Activated CD8-positive, alpha-beta T cell treated with anti-CD3 and anti-CD28 coated beads, Interleukin-2, amount 10 ng/mL, durations not matched to agents 7 days and 5 days (primary cell): Measurements from ENCODE around the gene EPAS1. TPM values are rescaled to one million over a fixed set of nuclear protein-coding genes. Genes with fewer than 3 reads are reported as not detected.

Source experiments
- ATAC-seq: fragments of 150-1000 bp; cut with Tn5 transposase; one replicate; pipeline ENCODE4 v1.10.0; 2021; ENCODE audit warnings: moderate library complexity
- CTCF ChIA-PET: fragments of 350-600 bp; sonication (Branson Sonifier 250); formaldehyde crosslinking; loops from one replicate; lab custom pipeline; 2021; ENCODE audit warnings: antibody characterized with exemption; lab: Charles Lee
- POLR2A ChIA-PET: fragments of 350-600 bp; sonication (Branson Sonifier 250); formaldehyde crosslinking; loops from one replicate; lab custom pipeline; 2021; ENCODE audit warnings: antibody characterized with exemption; lab: Charles Lee
- DNase-seq: peaks from one replicate; pipeline ENCODE4 v3.0.0-alpha.2; 2020
- H3K27ac Mint-ChIP-seq: one replicate; pipeline ENCODE4 v1.8.0; 2021; ENCODE audit warnings: mild to moderate bottlenecking, mixed read lengths
- H3K27me3 Mint-ChIP-seq: one replicate; pipeline ENCODE4 v1.8.0; 2021; ENCODE audit warnings: low read depth, mixed read lengths
- H3K36me3 Mint-ChIP-seq: one replicate; pipeline ENCODE4 v1.8.0; 2021; ENCODE audit warnings: low read depth, mixed read lengths
- H3K4me1 Mint-ChIP-seq: one replicate; pipeline ENCODE4 v1.8.0; 2021; ENCODE audit warnings: low read depth, mixed read lengths
- H3K4me3 Mint-ChIP-seq: one replicate; pipeline ENCODE4 v1.8.0; 2021; ENCODE audit warnings: mild to moderate bottlenecking, mixed read lengths
- H3K9me3 Mint-ChIP-seq: one replicate; pipeline ENCODE4 v1.8.0; 2022; ENCODE audit warnings: mixed read lengths; ENCODE audit not compliant: insufficient read depth
- total RNA-seq, 2 experiments: library from RNA; stranded (reverse); gene quantifications; one replicate each; pipeline ENCODE4 v1.2.3, GENCODE V29; 2021

Gene EPAS1
- total RNA-seq, 2 experiments from 2014 or later = 12.6 to 16.2 TPM

DNA sequence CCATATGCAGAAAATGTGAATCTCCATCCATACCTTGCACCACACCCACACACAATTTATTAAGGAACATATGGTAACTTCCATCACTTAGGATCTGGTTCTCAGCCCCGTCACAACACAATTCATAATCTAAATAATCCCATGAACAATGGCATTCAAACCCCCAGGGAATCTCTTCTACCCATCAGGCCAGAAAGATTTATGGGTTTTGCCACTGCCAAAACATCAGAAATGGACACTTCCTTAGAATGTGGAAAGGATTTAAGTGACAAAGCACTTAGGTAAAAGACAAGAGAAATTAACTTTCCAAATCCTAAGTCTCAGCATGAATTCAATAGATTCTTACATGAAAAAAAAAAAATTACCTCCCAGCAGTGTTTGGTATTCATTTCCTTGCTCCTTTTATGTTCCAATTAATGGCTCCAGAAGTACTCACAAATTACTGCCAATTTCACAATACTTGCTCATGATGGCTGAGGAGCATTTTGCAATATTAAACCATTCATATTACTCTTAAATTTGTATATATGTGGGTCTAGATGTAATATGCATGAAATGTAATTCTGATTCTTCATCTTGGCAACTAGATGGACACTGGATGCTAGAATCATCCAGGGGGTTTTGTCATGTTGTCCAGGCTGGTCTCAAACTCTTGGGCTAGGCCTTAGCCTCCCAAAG, 125.6 kb downstream of the EPAS1 start:
- H3K9me3 Mint-ChIP-seq = peaks cover 3% of the 10 kb centered on the region
- H3K27ac Mint-ChIP-seq = no peak overlapping the region
- H3K4me1 Mint-ChIP-seq = no peaks in the 10 kb centered on the region
- no peaks in the 10 kb centered on the region for H3K36me3 Mint-ChIP-seq
- ChIA-PET CTCF (no interaction called here), POLR2A (no interaction called here)
- no peak for ATAC-seq
- no peak overlapping the region for H3K4me3 Mint-ChIP-seq
- no peak for DNase-seq
- H3K27me3 Mint-ChIP-seq = peaks cover 6% of the 10 kb centered on the region

DNA sequence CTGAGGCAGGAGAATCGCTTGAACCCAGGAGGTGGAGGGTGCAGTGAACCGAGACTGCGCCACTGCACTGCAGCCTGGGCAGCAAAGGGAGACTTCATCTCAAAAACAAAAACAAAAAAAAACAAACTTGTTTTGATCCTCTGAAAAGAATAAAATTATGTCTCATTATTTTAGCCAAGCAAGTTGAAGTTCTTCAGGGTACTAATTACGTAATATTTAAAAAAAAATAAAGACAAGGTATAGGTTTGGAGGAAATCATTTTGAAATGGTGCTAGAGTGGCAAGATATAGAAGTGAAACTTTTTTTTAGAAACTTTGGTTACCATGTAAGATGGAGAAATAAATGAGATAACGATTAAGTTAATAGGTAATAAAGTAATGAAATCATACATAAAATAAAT, 127.7 kb downstream of the EPAS1 start:
- Mint-ChIP-seq H3K9me3 (peaks cover 3% of the 10 kb centered on the region), H3K4me3 (no peak overlapping the region), H3K27me3 (peaks cover 2% of the 10 kb centered on the region), H3K27ac (no peak overlapping the region), H3K36me3 (no peaks in the 10 kb centered on the region), H3K4me1 (no peaks in the 10 kb centered on the region)
- DNase-seq (no peak), ATAC-seq (no peak)
- POLR2A ChIA-PET = no interaction called here
- CTCF ChIA-PET = no interaction called here

DNA sequence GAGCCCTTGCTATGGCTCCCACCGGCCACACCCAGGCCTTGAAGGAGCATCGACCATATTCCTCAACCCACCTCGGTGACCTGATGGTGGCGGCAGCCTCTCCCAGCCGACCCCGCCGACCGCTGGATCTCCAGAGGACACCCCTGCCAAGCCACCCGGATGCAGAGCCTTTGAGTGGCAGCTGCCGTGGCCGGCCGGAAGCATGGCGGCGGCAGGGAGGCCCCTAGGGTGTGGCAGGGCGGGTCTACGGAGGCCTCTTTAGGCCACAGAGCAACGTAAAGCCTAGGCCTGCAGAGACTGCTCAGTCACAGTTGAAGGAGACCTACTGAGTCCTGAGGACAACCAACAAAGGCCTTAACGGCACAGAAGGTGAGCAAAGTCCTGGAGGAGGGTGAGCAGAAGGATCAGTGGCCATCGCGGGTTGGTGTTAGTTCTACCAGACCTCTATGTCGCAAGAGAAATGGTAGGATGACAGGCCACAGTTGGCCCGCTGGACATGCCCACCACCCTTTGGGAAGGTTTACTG, 131.8 kb downstream of the EPAS1 start:
- no peaks in the 10 kb centered on the region for H3K36me3 Mint-ChIP-seq
- peaks cover 20% of the 10 kb centered on the region for H3K4me1 Mint-ChIP-seq
- ATAC-seq (no peak), DNase-seq (no peak)
- H3K9me3 Mint-ChIP-seq = peaks cover 3% of the 10 kb centered on the region
- ChIA-PET POLR2A (no interaction called here), CTCF (interaction anchor here (1.4 kb wide), 1 partner anchor 366 kb away, joined by 4 read pairs; no protein-coding TSS in a partner anchor)
- no peak overlapping the region for H3K27ac Mint-ChIP-seq
- peaks cover 3% of the 10 kb centered on the region for H3K27me3 Mint-ChIP-seq
- no peak overlapping the region for H3K4me3 Mint-ChIP-seq

DNA sequence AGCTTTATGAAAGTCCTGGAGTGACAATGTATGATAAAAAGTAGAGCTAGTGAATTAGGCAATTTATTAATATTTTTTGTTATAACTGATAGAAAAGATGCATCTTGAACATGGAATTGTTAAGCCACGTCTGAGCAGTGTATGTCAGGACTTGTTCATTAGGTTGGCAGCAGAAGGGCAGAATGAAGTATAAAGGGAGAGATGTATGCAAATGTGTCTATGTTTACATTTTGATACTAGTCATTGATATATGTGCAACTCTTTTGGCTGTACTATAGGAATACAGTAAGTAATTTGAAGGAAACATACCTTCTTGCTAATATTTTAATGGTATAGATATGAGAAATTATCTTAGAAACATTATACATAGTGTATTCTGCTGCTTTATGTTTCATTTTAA, 133.2 kb downstream of the EPAS1 start:
- H3K27ac Mint-ChIP-seq = no peak overlapping the region
- ChIA-PET CTCF (no interaction called here), POLR2A (no interaction called here)
- peaks cover 3% of the 10 kb centered on the region for H3K9me3 Mint-ChIP-seq
- ATAC-seq = no peak
- H3K36me3 Mint-ChIP-seq = no peaks in the 10 kb centered on the region
- no peak for DNase-seq
- peaks cover 23% of the 10 kb centered on the region for H3K4me1 Mint-ChIP-seq
- H3K4me3 Mint-ChIP-seq = no peak overlapping the region
- H3K27me3 Mint-ChIP-seq = peaks cover 6% of the 10 kb centered on the region

DNA sequence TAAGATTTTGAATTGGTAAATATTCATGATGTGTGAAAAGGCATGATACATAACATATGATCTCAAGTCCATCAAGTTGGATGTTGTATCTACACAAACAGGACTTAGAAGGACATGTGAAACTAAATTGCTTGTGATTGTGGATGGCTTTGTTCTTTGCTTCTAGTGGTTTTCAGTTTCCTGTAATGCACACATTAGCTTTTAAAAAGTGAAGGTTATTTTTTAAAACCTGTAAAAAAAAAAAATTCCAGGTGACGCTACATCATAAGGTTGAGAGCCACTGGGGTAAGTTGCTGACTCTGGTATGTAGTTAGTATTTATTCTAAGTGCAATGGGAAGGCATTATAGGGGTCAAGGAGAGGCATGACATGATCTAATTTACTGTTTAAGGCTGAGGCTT, 133.8 kb downstream of the EPAS1 start:
- ChIA-PET CTCF (no interaction called here), POLR2A (no interaction called here)
- DNase-seq (no peak), ATAC-seq (no peak)
- Mint-ChIP-seq H3K9me3 (peaks cover 3% of the 10 kb centered on the region), H3K4me1 (peaks cover 23% of the 10 kb centered on the region), H3K27ac (no peak overlapping the region), H3K36me3 (no peaks in the 10 kb centered on the region), H3K27me3 (peaks cover 6% of the 10 kb centered on the region), H3K4me3 (no peak overlapping the region)

DNA sequence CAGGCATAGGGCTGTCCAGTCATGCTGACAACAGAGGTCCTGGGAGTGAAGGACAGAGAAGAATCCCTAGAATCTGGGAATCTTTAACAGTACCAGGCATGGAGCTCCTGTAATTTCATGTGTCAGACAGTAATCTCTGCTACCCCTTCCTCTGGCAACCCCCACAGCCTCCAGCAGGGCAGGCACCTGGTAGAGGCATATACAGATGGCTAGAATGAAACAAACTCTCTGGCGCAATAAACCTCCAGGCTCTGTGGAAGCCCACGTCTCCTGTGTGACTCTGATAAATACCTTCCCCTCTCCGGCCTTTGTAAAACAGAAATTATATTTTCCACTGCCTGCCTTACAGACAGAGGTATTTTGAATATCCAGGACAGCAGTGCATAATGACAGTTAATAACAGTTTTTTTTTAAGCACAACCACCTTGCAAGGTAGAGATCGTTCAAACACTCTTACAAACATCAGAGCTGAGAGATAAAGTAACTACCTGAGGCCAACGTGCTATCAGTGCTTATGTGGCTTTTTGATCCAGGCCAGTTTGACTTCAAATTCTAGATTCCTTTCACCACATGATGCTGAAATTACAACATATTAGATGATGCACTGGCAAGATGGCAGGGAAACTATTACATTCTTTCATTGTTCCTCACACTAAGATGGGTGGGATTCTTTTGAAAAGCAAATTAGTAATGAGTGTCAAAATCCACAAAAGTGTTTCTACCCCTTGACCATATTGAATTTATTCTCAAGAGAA, 134.5 kb downstream of the EPAS1 start:
- ChIA-PET POLR2A (no interaction called here), CTCF (no interaction called here)
- H3K9me3 Mint-ChIP-seq = peaks cover 3% of the 10 kb centered on the region
- H3K27ac Mint-ChIP-seq = no peak overlapping the region
- ATAC-seq (no peak), DNase-seq (no peak)
- no peaks in the 10 kb centered on the region for H3K36me3 Mint-ChIP-seq
- peaks cover 23% of the 10 kb centered on the region for H3K4me1 Mint-ChIP-seq
- H3K4me3 Mint-ChIP-seq = no peak overlapping the region
- H3K27me3 Mint-ChIP-seq = peaks cover 6% of the 10 kb centered on the region

DNA sequence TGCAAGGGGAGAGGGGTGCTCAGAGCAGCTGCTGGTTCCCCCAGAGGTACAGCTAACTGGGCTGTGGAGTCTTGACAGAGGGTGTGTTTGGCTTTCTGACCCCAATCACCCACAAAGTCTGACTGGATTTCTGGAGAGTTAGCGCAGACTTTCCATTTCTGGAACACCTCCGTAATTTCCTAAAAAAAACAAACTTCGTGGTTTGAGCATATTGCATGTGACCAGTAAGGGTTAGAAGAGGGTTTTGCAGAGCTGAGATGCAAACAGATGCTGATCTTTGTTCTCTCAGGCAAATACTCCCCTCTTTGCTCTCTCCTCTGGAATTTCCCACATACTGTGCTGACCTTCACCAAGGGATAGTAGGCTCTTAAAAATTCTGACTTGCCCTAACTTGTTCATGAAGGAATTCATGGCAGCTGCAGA, 137.7 kb downstream of the EPAS1 start:
- ChIA-PET CTCF (interaction anchor here (1.7 kb wide), 1 partner anchor 11 kb away, joined by 4 read pairs; no protein-coding TSS in a partner anchor), POLR2A (no interaction called here)
- no peak overlapping the region for H3K4me3 Mint-ChIP-seq
- peaks cover 42% of the 10 kb centered on the region for H3K4me1 Mint-ChIP-seq
- H3K36me3 Mint-ChIP-seq = no peaks in the 10 kb centered on the region
- DNase-seq (no peak), ATAC-seq (no peak)
- no peaks in the 10 kb centered on the region for H3K9me3 Mint-ChIP-seq
- H3K27me3 Mint-ChIP-seq = peaks cover 6% of the 10 kb centered on the region
- no peak overlapping the region for H3K27ac Mint-ChIP-seq

DNA sequence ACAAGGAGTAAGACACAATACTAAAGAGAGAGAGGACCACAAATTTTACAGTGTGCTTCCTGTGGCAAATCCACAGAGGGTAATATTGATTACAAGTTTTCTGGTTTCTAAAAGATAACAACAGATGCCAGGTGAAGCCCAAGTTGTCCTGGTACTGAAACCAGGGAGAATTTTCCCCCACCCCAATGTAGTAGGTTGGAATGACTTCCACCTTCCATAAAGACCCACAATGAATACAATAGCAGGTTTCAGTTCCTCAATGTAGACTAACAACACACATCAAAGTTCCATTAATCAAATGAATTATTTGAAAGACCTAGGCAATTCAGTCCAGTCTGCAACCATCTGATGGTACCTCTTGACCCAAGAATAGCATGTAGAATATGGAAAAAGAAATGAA, 138.1 kb downstream of the EPAS1 start:
- Mint-ChIP-seq H3K9me3 (no peaks in the 10 kb centered on the region), H3K36me3 (no peaks in the 10 kb centered on the region), H3K4me3 (no peak overlapping the region), H3K27ac (no peak overlapping the region), H3K27me3 (peaks cover 6% of the 10 kb centered on the region), H3K4me1 (peaks cover 47% of the 10 kb centered on the region)
- CTCF ChIA-PET = interaction anchor here (0.7 to 1.7 kb wide), 2 partner anchors 10 to 391 kb away, joined by 3 to 4 read pairs; no protein-coding TSS in a partner anchor
- ATAC-seq (no peak), DNase-seq (no peak)
- POLR2A ChIA-PET = no interaction called here

DNA sequence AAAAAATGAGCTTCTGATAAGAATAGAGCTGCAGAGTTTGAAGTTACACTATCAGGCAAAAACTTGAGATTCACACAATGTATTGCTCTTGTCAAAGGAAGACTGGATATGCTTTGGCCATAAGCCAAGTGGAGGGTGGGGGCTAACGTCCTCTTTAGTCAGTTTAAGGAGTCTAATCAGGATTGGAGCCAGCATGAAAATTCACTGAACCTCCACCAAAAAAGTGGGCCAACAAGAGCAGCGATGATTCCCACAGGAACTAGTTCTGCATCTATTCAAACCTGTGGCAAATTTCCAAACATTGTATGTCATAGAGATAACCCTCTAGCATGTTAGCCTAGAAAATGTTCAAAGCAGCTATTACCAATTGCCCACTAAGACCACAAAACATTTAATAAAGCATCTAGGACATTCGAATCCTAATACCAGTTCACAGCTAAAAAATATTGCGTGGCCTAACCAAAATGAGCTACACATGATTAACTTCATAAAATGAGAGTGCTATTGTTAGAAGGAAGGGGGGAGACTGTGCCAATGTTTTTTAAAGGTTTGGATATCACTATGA, 138.7 kb downstream of the EPAS1 start:
- H3K9me3 Mint-ChIP-seq = no peaks in the 10 kb centered on the region

More for the DNA sequence above, 138.7 kb downstream of the EPAS1 start:
- Mint-ChIP-seq H3K27ac (no peak overlapping the region), H3K27me3 (peaks cover 6% of the 10 kb centered on the region), H3K4me1 (peaks cover 46% of the 10 kb centered on the region), H3K4me3 (no peak overlapping the region), H3K36me3 (no peaks in the 10 kb centered on the region)
- ATAC-seq = no peak
- POLR2A ChIA-PET = no interaction called here
- CTCF ChIA-PET = interaction anchor here (0.7 to 1.7 kb wide), 2 partner anchors 10 to 392 kb away, joined by 3 to 4 read pairs; no protein-coding TSS in a partner anchor
- DNase-seq = no peak

Other genes with a start within 250 kb of the EPAS1 start
- not detected for gene TMEM247, start 182.2 kb downstream of the EPAS1 start, total RNA-seq
- gene RHOQ, start 245.1 kb downstream of the EPAS1 start, total RNA-seq = 10 to 100 TPM; 12.5 to 13.4 TPM
- 1 to 10 TPM; 4.8 to 6.3 TPM for gene ATP6V1E2, start 245.2 kb downstream of the EPAS1 start, total RNA-seq